KG1 (cell line): ENCODE data around the gene HMG20B.
"Not testable (repeated sequence)": the region's sequence is repeated elsewhere in the genome, so short reads cannot be mapped to it uniquely, and the experiment has no call there.

Source experiments
- DNase-seq: peaks from one replicate; lab custom pipeline; 2025; lab: John Stamatoyannopoulos, UW

HMG20B gene

DNA sequence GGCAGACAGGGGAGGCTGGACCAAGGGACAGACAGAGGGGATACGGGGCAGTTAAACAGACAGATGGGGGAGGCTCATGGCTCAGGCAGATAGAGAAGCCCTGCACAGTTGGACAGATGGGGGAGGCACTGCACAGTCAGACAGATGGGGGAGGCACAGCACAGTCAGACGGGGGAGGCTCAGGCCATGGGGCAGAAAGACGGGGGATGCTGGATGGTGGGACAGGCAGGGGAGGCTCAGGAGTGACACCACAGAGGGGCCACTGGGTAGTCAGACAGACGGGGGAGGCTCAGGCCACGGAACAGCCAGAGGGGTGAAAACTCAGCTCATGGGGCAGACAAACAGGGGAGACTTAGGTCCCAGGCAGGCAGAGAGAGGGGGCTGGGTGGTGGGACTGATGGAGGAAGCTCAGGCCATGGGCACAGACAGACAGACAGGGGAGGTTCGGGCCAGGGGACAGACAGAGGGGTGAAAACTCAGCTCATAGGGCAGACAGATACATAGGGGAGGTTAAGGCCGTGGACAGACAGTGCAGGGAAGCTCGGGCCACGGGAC, 16.2 kb upstream of the HMG20B start:
- no peak for DNase-seq

- no peak for DNase-seq
These were observed 15.7 kb upstream of the HMG20B start for GRCh38 chr19:3556978-3557460.

DNA sequence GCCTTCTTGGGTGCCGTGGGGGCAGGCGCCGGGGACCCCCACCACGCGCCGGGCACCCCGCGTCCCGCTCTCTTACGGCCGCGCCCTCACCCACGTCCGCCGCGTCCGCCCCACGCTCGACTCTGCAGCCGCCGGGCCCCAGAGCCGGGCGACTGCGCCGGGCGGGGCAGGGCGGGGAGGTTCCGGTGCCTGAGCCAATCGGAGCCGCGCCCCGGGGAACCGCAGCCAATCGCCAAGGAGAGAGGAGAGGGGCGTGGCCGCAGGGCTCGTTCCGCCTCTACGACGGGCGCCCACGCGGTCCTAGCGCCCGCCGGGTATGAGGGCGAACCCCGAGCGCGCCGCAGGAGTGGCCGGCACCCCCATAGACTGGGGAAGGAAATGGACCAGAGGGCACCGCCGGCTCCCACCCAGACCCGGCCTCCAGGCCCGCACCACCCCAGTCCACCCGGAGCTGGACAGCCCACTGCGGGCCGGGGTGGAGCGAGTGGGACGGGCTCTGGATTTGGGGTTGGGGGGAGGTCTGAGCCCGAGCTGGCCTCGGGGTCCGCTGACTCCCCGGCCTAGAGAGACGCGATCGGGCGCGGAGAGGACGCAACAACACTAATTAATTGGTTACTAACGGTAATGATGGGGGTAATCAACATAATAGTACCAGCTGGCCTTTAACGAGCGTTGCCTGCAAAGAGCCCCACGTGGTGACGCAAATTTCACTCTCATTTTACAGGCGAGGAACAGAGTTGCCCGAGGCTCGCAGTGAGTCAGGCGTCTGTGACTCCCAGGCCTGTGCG, 15.1 kb upstream of the HMG20B start, which contains the start of gene MFSD12:
TSS of gene MFSD12 (minus strand) at position 126 of the 788 bp plus-strand sequence. CDS start 183 bp downstream, outside the sequence.
- DNase-seq = peak; percentile 89

- DNase-seq = no peak
These were observed 8.8 kb upstream of the HMG20B start for GRCh38 chr19:3563709-3564524.

DNA sequence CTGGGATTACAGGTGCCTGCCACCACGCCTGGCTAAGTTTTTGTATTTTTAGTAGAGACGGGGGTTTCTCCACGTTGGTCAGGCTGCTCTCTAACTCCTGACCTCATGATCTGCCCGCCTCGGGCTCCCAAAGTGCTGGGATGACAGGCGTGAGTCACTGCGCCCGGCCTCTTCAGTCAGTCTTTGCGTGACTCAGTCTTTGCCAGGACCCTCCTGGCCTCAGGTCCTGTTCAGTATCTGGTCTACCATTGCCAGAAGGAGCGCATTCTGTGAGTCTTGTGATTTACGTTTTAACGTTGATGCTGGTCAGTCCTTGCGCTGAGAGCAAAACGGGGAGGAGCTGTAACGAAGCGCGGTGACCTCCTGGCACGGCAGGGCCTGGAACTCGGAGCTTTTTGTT, 7.6 kb upstream of the HMG20B start:
- DNase-seq = no peak

DNA sequence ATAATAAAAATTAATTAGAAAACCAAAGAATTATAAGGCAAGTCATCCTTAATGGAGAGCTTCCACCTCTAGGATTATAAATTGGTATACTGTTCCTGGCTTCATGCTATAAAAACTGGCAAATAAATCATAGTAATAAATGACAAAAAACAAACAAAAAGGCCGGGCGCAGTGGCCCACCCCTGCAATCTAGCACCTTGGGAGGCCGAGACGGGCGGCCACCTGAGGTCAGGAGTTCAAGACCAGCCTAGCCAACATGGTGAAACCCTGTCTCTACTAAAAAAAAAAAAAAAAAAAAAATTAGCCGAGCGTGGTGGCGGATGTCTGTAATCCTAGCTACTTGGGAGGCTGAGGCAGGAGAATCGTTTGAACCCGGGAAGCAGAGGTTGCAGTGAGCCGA, 2.7 kb upstream of the HMG20B start:
- DNase-seq = not testable (repeated sequence)

DNA sequence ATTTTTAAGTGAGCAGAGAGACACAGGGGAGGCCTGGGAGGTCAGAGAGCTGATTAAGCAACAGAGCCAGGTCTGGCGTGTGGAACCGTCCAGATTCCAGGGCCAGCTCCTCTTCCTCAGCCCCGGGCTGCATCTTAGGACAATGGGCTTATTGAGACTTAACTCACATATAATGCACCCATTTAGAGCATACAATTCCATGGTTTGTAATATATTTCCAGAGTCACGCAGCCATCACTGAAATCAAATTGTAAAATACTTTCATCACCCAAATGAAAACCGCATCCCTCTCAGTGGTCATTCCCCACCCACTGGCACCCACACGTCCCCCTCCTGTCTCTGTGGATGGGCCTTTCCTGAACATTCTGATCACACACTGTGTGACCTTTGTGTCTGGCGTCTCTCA, 2.1 kb upstream of the HMG20B start:
- no peak for DNase-seq

DNA sequence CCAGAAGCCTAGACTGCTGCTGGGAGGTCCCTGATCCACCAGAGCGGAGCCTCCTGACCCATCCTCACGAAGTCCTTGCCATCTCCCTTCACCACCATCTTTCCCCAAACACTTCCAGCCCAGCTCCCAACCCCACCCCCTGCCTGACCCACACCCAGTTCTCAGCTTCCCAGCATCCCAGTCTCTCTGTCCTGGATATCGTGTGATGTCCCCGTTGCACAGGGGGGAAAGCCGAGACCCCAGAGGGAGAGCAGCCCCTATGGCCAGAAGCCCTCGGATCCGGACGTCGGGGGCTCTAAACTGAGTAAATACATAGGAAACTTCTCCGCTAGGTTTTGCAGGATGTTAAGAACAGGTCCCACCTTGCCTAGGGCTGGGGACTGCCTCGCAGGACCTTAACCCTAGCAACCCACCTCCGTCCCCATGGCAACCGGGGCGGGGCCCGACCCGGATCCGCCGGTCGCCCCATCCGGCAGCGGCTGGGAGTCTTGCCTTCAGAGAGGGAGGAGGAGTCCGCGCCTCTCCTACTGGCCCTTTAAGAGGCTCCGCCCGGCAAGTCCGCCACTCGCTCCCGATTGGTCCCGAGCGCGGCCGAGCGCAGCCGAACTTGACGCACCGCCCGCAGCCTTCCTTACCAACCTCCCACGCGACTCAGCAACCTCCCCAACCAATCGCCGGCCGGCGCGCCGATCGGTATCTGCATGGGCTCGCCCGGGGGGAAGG, 451 bp upstream of the HMG20B start:
- peak; percentile 91 for DNase-seq

- DNase-seq = no peak
These were observed 566 bp downstream of the HMG20B start for GRCh38 chr19:3573162-3573857.

- DNase-seq = peak; percentile 58
These were observed 1.3 kb downstream of the HMG20B start for GRCh38 chr19:3573858-3574637.

DNA sequence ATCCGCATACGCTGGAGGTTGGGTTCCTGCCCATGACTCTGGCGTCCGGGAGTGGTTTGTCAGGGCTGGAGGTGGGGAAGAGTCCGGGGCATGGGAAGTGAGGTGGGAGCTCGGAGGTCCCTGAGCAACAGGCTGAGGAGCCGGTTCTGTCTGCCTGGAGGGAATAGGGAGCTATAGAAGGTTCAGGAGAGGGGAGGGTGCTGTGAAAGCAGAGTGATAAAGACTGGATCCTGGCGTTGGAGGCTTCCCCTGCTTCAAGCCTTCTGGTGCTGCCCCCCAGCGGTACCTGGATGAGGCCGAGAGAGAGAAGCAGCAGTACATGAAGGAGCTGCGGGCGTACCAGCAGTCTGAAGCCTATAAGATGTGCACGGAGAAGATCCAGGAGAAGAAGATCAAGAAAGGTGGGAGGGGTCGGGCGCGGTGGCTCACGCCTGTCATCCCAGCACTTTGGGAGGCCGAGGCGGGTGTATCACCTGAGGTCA, 2.6 kb downstream of the HMG20B start:
- DNase-seq = no peak

GRCh38 chr19:3575949-3576673, 3.4 kb downstream of the HMG20B start:
- no peak for DNase-seq

- no peak for DNase-seq
These were observed 4.1 kb downstream of the HMG20B start for GRCh38 chr19:3576696-3577443.

DNA sequence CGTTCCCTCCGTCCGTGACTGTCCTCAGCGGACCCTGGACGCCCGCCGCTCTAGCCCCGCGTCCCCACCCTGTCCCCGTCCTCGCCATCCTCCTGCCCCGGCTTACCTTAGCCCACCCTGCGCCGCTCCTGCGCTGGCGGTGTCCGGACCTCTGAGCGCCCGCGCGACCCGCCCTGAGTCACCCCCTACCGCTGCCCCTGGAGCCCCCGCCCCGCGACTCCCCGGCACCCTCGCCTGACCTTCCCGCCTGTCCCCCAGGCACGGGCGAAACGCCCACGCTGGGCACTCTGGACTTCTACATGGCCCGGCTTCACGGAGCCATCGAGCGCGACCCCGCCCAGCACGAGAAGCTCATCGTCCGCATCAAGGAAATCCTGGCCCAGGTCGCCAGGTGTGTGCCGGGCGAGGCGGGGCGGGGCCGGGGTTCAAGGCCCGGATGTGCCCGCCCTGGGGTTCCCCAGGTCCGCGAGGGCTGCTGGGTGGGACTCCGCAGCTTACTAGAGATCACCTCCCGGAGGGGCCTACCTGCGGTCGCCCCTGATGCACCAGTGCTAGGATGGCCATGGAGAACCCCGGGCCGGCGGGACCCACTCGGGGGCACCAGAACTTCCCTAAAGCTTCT, 5.1 kb downstream of the HMG20B start:
- no peak for DNase-seq

GRCh38 chr19:3578390-3578789, 5.6 kb downstream of the HMG20B start:
- no peak for DNase-seq

- DNase-seq = no peak
These were observed 7.6 kb downstream of the HMG20B start for GRCh38 chr19:3580156-3580934.

GRCh38 chr19:3581792-3582191, 9.0 kb downstream of the HMG20B start:
- DNase-seq = not testable (repeated sequence)
